OCI-LY1 (cell line): Measurements from ENCODE around the gene NUP188.
"Not testable (repeated sequence)": the region's sequence is repeated elsewhere in the genome, so short reads cannot be mapped to it uniquely, and the experiment has no call there.

Experiments
- H2AFZ ChIP-seq: fragments of 200-600 bp; sonication (generic), shearing (Covaris generic); 2 replicates; pipeline ENCODE4 v1.6.0; 2014; ENCODE audit warnings: antibody characterized with exemption, mild to moderate bottlenecking, low read length
- H3F3A ChIP-seq: fragments of 200-600 bp; sonication (generic), shearing (Covaris generic); 2 replicates; pipeline ENCODE4 v1.6.0; 2014; ENCODE audit warnings: mild to moderate bottlenecking, antibody characterized with exemption, low read length, moderate library complexity; ENCODE audit not compliant: insufficient read depth
- H3K27ac ChIP-seq: fragments of 200-600 bp; sonication (generic); 2 replicates; pipeline ENCODE4 v1.5.1; 2014; ENCODE audit warnings: low read length, mixed run types, mild to moderate bottlenecking, low read depth; ENCODE audit not compliant: poor library complexity, severe bottlenecking
- H3K27me3 ChIP-seq: fragments of 200-600 bp; sonication (generic); 2 replicates; pipeline ENCODE4 v1.6.0; 2014; ENCODE audit warnings: antibody characterized with exemption, mild to moderate bottlenecking, low read length, moderate library complexity; ENCODE audit not compliant: insufficient read depth
- H3K36me3 ChIP-seq: fragments of 200-600 bp; sonication (generic); 2 replicates; pipeline ENCODE4 v1.6.1; 2014; ENCODE audit warnings: mild to moderate bottlenecking, antibody characterized with exemption, low read length, moderate library complexity, mixed read lengths; ENCODE audit not compliant: insufficient read depth
- H3K4me1 ChIP-seq: fragments of 200-600 bp; sonication (generic); 2 replicates; pipeline ENCODE4 v1.5.1; 2014; ENCODE audit warnings: mild to moderate bottlenecking, low read length, moderate library complexity; ENCODE audit not compliant: insufficient read depth, severe bottlenecking
- H3K4me2 ChIP-seq: fragments of 200-600 bp; sonication (generic), shearing (Covaris generic); 2 replicates; pipeline ENCODE4 v1.6.1; 2014; ENCODE audit warnings: low read length
- H3K4me3 ChIP-seq: fragments of 200-600 bp; sonication (generic); 2 replicates; pipeline ENCODE4 v1.5.1; 2014; ENCODE audit warnings: low read length, low read depth, mild to moderate bottlenecking, mixed read lengths; ENCODE audit not compliant: poor library complexity, severe bottlenecking
- H3K79me2 ChIP-seq: fragments of 200-600 bp; shearing (Covaris generic); 2 replicates; pipeline ENCODE4 v1.6.1; 2016; ENCODE audit warnings: mixed run types, low read length, mixed read lengths; ENCODE audit not compliant: insufficient read depth
- H3K9ac ChIP-seq: fragments of 200-600 bp; sonication (generic), shearing (Covaris generic); 2 replicates; pipeline ENCODE4 v1.6.1; 2014; ENCODE audit warnings: mild to moderate bottlenecking, low read length, mixed read lengths
- H3K9me2 ChIP-seq: fragments of 200-600 bp; sonication (generic), shearing (Covaris generic); 2 replicates; pipeline ENCODE4 v1.6.1; 2014; ENCODE audit warnings: low read depth, mild to moderate bottlenecking, low read length, mixed read lengths
- H3K9me3 ChIP-seq: fragments of 200-600 bp; shearing (Covaris generic); 2 replicates; pipeline ENCODE4 v1.6.1; 2014; ENCODE audit warnings: low read length, mixed read lengths
- H4K20me1 ChIP-seq: fragments of 200-600 bp; sonication (generic), shearing (Covaris generic); 2 replicates; pipeline ENCODE4 v1.6.0; 2016; ENCODE audit warnings: mild to moderate bottlenecking, low read length; ENCODE audit not compliant: insufficient read depth
- EZH2 ChIP-seq: fragments of 200-600 bp; sonication (generic), shearing (Covaris generic); IDR thresholded peaks from 2 replicates; pipeline ENCODE4 v1.8.0; 2017; ENCODE audit warnings: borderline replicate concordance, mixed run types, mild to moderate bottlenecking, antibody characterized with exemption, low read length, moderate library complexity, mixed read lengths
- TF ChIP-seq, protein P1 (sequence below): fragments of 200-600 bp; sonication (generic), shearing (Covaris generic); IDR thresholded peaks from 2 replicates; pipeline ENCODE4 v1.5.1; 2017; ENCODE audit warnings: mild to moderate bottlenecking, antibody characterized with exemption, low read length, moderate library complexity, mixed read lengths

Gene NUP188

DNA sequence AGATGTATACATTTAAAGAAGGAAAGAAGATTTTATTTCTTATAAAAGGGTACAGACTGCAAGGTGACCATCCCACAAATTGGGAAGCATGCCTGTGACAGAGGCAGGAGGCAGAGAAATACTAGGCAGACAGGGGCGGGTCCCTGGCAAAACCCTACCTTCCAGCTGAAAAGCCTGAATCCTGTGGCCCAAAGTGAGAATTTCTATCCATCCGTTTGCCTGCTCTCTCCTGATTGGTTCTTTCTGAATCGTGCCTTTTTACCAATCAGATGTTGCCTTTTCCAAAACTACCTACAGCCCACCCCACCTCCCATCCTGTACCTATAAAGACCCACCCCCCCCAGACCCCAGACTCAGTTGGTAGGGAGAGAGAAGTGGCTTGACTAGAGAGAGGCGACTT, 84.0 kb downstream of the NUP188 start:
- no peak for TF ChIP-seq EZH2
- TF ChIP-seq, protein P1, sequence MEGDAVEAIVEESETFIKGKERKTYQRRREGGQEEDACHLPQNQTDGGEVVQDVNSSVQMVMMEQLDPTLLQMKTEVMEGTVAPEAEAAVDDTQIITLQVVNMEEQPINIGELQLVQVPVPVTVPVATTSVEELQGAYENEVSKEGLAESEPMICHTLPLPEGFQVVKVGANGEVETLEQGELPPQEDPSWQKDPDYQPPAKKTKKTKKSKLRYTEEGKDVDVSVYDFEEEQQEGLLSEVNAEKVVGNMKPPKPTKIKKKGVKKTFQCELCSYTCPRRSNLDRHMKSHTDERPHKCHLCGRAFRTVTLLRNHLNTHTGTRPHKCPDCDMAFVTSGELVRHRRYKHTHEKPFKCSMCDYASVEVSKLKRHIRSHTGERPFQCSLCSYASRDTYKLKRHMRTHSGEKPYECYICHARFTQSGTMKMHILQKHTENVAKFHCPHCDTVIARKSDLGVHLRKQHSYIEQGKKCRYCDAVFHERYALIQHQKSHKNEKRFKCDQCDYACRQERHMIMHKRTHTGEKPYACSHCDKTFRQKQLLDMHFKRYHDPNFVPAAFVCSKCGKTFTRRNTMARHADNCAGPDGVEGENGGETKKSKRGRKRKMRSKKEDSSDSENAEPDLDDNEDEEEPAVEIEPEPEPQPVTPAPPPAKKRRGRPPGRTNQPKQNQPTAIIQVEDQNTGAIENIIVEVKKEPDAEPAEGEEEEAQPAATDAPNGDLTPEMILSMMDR, result no peak
- Histone ChIP-seq H3K79me2 (peaks cover 11% of the 10 kb centered on the region; the same call in 1 of the 2 replicates), H3K27me3 (no peaks in the 10 kb centered on the region), H3K36me3 (no peaks in the 10 kb centered on the region), H3K4me3 (no peak overlapping the region), H2AFZ (no peak overlapping the region), H3K9ac (no peak overlapping the region), H3K9me2 (no peaks in the 10 kb centered on the region), H4K20me1 (no peaks in the 10 kb centered on the region), H3K27ac (no peak overlapping the region), H3K4me1 (peaks cover 25% of the 10 kb centered on the region), H3K4me2 (no peak overlapping the region), H3F3A (no peaks in the 10 kb centered on the region), H3K9me3 (no peaks in the 10 kb centered on the region)

DNA sequence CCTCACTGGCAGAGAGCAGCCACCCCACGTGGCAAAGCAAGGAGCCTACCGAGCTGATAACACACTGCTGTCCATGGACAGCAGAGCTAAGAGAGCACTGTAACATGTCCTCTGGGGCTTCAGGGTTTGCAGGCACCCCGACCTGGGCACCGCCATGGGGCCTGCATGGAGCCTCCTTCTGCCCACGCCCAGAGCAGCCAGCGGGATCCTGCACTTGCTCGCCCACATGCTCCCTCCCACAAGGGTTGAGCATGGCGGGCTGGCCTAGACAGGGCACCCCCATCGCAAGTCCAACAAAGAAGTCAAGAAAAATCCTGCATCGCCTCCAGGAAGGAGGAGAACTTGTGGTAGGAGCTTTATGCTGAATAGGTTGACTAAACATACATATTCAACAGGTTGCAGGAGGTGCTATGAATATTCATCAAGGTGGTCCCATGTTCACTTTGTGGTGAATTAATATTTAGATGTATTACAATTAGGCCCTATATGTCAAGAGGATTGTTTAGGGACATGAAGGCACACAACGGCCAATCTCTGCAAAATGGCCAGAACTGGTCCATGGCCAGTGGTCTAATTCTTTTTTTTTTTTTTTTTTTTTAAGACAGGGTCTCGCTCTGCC, 85.2 kb downstream of the NUP188 start:
- Histone ChIP-seq H2AFZ (no peak overlapping the region), H3K79me2 (peaks cover 9% of the 10 kb centered on the region), H3K36me3 (no peaks in the 10 kb centered on the region), H3K9me2 (no peaks in the 10 kb centered on the region), H3K4me2 (no peak overlapping the region), H3K4me3 (no peak overlapping the region), H3K9me3 (no peaks in the 10 kb centered on the region), H3K27me3 (no peaks in the 10 kb centered on the region), H3K9ac (no peak overlapping the region), H3F3A (no peaks in the 10 kb centered on the region), H3K27ac (no peak overlapping the region), H4K20me1 (no peaks in the 10 kb centered on the region), H3K4me1 (peaks cover 21% of the 10 kb centered on the region)
- TF ChIP-seq, protein P1, result no peak
- no peak for TF ChIP-seq EZH2

DNA sequence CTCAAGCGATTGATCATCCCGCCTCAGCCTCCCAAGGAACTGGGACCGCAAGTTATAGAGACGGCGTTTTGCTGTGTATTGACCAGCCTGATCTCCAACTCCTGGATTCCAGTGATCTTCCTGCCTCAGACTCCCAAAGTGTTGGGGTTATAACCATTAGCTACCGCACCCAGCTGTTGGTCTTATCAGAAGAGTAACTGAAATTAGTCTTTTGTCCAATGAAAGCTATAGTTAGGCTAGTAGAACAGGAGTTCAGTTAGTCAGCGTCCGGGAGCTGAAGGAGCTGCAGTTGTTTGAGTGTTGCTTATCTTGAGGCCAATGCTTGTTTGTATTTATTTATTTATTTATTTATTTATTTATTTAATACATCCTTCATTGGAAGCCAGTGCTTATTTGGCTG, 85.7 kb downstream of the NUP188 start:
- Histone ChIP-seq H3K9me3 (no peaks in the 10 kb centered on the region), H3K4me2 (no peak overlapping the region), H2AFZ (no peak overlapping the region), H3K9ac (no peak overlapping the region), H3K27me3 (no peaks in the 10 kb centered on the region), H3K79me2 (peaks cover 12% of the 10 kb centered on the region), H3F3A (no peaks in the 10 kb centered on the region), H3K27ac (no peak overlapping the region), H3K4me3 (no peak overlapping the region), H3K9me2 (no peaks in the 10 kb centered on the region), H4K20me1 (no peaks in the 10 kb centered on the region), H3K36me3 (no peaks in the 10 kb centered on the region), H3K4me1 (peaks cover 27% of the 10 kb centered on the region)
- TF ChIP-seq, protein P1, result no peak
- no peak for TF ChIP-seq EZH2

DNA sequence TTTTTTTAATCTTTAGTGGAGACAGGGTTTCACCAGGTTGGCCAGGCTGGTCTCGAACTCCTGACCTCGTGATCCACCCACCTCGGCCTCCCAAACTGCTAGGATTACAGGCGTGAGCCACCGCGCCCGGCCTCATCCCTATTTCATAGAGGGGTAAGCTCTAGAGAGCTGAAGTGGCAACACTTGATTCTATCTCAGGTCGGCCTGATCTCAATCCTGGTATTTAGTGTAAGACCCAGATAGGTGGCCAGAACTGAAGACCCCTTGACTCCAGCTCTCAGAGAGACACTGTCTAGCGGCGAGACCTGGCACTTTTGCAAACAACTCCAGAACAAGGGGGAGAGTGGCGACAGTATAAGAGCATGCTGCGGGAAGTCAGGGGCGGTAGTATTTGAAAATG, 88.3 kb downstream of the NUP188 start:
- H3F3A ChIP-seq, H3K27me3 ChIP-seq, H3K36me3 ChIP-seq, H4K20me1 ChIP-seq, H3K9me2 ChIP-seq, H3K9me3 ChIP-seq: not testable (repeated sequence)
- H3K9ac ChIP-seq, result peak overlapping the region; percentile 67
- H3K4me1 ChIP-seq, result peaks cover 19% of the 10 kb centered on the region
- H3K27ac ChIP-seq, result peak overlapping the region; percentile 17
- H3K79me2 ChIP-seq, result peaks cover 12% of the 10 kb centered on the region
- peak overlapping the region; percentile 86 for H3K4me2 ChIP-seq
- peak overlapping the region; percentile 93 for H3K4me3 ChIP-seq
- peak overlapping the region; percentile 97; the same call in 1 of the 2 replicates for H2AFZ ChIP-seq
